ENCODE results near the gene GRIK2.
"Not testable (repeated sequence)": the region's sequence is repeated elsewhere in the genome, so short reads cannot be mapped to it uniquely, and the experiment has no call there.

The GRIK2 gene

DNA sequence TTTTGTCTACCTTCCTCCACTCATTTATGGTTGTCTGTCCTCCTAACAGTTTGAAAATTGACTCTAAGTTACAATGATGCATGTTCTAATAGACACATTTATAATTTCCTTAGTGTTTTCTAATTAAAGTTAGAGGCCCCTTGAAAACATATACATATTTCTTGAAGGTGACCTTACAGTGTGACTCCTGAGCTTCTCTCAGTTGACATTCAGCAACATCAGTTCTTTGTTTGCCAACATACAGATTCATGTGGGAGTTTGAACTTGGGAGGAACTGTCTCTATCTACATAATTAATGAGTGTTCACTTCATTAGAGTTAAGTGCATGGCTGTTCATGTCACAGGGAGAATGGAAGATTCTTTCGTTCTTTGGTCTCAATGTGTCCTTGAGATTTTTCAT is 658.2 kb downstream of the GRIK2 start:
- no peak for DNase-seq

DNA sequence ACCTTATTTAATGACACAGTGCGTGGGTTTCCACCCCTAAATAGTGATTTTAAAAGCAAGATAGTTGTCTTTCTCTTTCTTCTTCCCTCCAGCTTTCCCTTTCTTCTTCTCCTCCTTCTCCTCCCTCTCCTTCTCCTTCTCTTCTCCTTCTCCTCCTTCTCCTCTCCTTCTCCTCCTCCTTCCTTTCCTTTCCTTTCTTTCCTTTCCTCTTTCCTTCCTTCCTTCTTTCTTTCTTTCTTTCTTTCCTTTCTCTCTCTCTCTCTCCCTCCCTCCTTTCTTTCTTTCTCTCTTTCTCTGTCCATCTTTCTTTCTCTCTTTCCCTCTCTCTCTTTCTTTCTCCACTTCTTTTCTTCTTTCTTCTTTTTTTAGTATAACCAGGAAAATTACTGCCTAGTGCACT is 670.6 kb downstream of the GRIK2 start:
- no peak for DNase-seq

DNA sequence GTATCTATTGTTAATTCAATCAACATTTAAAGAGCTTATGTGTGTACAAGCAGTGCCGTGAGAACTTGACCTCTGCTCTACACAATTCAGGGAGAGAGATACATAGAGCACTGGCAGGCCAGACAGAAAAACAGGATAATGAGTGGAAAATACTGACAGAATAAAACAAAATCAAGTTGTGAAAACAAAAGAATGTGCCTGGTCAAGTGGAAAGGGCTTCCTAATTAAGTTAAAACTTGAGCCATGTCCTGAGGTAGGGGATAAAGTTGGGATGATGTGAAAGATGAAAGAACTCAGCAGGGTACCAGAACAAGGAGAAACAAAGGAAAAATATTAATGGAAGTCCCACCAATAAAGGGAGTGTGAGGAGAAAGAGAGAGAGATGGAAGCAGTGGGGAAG is 672.8 kb downstream of the GRIK2 start:
- no peak for DNase-seq

DNA sequence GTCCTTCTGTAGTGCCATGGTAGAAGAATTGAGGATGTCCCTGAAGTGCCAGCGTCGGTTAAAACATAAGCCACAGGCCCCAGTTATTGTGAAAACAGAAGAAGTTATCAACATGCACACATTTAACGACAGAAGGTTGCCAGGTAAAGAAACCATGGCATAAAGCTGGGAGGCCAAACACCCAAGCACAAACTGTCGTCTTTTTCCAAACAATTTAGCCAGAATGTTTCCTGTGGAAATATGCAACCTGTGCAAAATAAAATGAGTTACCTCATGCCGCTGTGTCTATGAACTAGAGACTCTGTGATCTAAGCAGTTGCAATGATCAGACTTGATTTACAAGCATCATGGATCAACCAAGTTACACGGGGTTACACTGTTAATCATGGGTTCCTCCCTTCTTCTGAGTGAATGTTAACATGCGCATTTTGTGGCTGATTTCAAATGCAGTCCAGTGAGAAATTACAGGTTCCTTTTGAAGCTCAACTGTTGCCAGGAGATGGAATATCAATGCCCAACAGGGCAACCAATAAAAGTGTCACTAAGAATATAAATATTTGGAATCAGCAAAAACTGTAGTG is 674.9 kb downstream of the GRIK2 start:
- DNase-seq, result no peak

DNA sequence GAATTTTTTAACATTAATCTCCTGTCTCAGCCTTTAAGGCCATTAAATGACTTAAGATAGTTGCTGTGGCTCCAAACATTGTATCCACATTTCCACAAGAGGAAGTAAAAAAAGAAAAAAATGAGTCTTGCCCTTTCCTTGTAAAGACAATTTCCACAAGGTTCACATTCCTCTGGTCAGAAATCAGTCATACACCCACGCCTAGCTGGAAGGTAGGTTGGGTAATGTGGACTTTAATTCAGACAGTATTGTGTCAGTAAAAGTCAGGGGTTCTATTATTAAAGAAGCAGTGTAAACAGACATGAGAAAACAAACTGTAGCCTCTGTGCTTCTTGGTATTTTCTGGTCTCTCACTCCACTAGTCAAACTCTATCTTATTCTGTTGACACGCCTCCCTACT is 682.0 kb downstream of the GRIK2 start:
- DNase-seq, result no peak

DNA sequence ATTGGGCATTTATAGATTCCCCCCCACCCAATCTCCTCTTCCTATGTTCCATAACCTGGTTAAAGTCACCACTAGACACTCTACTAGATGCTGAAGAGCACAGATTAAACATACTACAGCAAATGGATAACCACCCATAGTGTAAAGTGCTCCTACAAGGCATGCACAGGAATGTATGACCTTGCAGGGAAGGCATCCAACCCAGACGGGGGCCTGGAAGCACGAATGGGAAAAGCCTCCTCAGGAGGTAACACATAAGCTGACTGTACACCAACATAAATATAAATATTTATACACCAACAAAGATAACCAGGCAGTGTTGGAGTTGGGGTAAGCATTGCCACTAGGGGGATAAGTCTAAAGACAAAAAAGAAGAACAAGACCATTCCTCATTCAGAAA is 691.7 kb downstream of the GRIK2 start:
- DNase-seq, result no peak

DNA sequence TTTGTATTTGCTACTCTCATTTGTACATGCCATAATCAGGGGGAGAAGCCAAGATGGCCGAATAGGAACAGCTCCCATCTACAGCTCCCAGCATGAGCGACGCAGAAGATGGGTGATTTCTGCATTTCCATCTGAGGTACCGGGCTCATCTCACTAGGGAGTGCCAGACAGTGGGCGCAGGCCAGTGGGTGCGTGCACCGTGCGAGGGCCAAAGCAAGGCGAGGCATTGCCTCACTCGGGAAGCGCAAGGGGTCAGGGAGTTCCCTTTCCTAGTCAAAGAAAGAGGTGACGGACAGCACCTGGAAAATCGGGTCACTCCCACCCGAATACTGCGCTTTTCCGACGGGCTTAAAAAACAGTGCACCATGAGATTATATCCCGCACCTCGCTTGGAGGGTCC is 694.7 kb downstream of the GRIK2 start:
- not testable (repeated sequence) for DNase-seq

DNA sequence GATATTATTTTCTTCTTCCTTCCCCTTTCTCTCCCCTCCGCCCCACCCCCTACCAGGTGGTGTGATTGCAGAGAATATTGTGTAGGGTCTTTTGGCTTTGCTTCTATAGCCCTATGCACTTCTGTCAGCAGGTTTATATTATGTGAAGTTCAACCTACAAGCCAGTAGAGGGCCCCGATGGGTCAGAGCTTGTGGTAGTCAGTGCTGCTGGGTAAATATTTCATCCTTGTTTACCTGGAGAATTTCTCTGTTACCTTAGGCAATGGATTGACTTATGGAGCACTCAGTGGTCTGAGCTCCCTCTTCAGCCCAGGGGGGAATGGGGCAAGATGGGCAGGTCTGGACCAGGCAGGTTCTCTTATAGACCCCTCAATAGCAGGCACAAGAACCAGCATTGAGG is 720.9 kb downstream of the GRIK2 start:
- DNase-seq, result no peak

DNA sequence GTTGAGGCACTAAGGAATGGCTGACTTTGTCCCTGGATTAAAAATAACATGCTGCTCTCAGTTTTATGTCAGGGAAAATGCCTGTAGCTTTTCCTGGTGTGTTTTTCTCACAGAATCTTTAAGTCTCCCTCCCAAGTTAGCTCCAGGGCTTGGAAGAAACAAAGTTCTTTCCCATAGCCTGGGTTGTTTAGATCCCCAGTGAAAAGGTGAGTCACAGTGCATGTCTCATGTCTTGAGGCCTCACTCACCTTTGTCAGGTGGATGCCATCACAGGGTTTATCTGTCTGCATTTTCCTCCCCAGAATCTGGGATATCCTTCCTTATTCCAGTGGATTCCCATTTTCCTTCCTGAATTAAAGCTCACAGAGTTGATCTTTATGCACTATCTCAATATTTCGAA is 722.4 kb downstream of the GRIK2 start:
- DNase-seq, result no peak

DNA sequence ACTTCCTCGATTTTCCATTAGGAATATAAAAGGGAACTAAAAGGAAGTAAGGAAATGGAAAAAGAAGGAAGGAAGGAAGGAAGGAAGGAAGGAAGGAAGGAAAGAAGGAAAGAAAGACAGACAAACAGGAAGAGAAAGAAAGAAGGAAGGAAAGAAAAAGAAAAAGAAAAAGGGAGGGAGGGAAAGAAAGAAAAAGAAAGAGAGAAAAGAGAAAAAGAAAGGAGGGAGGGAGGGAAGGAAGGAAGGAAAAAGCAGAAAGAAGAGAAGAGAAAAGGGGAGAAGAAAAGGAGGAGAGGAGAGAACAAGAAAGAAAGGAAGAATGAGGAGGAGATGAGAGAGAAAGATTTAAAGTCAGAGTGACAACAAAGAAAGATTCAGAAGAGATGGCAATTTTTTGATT is 724.5 kb downstream of the GRIK2 start:
- DNase-seq, result no peak
